GM12872 (cell line): Measurements from ENCODE around the gene SH3D21.

ENCODE experiments used
- CTCF ChIP-seq: IDR thresholded peaks from 3 replicates; pipeline ENCODE4 v1.5.1; 2011; ENCODE audit warnings: low read depth, mild to moderate bottlenecking, low read length, moderate library complexity; ENCODE audit not compliant: insufficient read depth

Gene SH3D21

GRCh38 chr1:36303650-36304360 lies 2.4 kb upstream of the SH3D21 start:
- no peak for TF ChIP-seq CTCF

GRCh38 chr1:36304521-36304920 lies 1.6 kb upstream of the SH3D21 start:
- no peak for TF ChIP-seq CTCF

GRCh38 chr1:36304970-36305914 lies 926 bp upstream of the SH3D21 start:
- TF ChIP-seq CTCF = no peak

GRCh38 chr1:36305915-36306209 lies 306 bp upstream of the SH3D21 start:
- no peak for TF ChIP-seq CTCF

- no peak for TF ChIP-seq CTCF
These were observed 811 bp downstream of the SH3D21 start for GRCh38 chr1:36306902-36307456.

GRCh38 chr1:36307601-36308330 lies 1.6 kb downstream of the SH3D21 start:
- no peak for TF ChIP-seq CTCF

- no peak for TF ChIP-seq CTCF
These were observed 3.2 kb downstream of the SH3D21 start for GRCh38 chr1:36309397-36309796.
